ENCODE data around the gene RIOK3.

RIOK3 gene

DNA sequence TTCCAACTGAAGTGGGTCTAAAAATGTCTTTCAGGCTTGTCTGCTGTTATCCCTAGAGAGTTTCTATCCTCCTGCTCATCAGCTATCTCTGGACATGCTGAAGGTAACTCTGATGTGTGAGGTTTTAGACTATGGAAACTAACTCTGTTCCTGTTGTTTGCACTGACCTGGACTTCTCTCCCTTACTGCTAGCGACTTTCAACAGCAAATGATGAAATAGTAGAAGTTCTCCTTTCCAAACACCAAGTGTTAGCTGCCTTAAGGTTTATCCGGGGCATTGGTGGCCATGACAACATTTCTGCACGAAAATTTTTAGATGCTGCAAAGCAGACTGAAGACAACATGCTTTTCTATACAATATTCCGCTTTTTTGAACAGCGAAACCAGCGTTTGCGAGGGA lies 77.1 kb downstream of the RIOK3 start:
- DNase-seq (ENCODE audit: low spot score), result no peak

DNA sequence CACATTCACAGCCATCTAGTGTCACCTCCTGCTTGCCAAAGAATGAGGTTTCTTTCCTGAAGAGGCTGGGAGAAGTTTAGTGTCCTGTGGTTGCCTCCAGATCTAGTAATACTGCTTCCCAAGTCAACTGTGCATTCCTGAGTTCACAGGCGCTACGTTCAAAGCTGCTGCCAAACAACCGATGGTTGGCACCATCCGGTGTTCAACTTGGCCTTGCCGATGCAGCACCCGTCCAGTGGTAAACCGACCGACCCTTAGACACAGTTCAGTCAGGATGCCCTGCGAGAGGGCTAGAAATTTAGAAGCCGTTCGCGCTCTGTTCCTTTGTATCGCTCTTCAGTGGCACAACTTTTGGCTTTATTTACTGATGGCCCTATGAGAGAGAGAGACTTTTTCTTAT lies 78.8 kb downstream of the RIOK3 start:
- no peak for DNase-seq (ENCODE audit: low spot score)

Data from putamen (tissue), 1 donor.